NT2/D1 (cell line): ENCODE results near the gene LSMEM2.

Experiments
- SUZ12 ChIP-seq: IDR thresholded peaks from 2 replicates; pipeline ENCODE4 v1.6.1; 2011; ENCODE audit not compliant: insufficient read length, insufficient read depth; ENCODE audit errors: extremely low read depth
- YY1 ChIP-seq: IDR thresholded peaks from 2 replicates; pipeline ENCODE4 v1.6.1; 2011; ENCODE audit not compliant: insufficient read length, insufficient read depth
- ZNF274 ChIP-seq: IDR thresholded peaks from 2 replicates; pipeline ENCODE4 v1.6.1; 2011; ENCODE audit warnings: mild to moderate bottlenecking, low read depth, low read length

GRCh38 chr3:50324351-50325112 is 45.6 kb downstream of the LSMEM2 start:
- TF ChIP-seq YY1 (no peak), SUZ12 (no peak), ZNF274 (no peak)
